Measurements from ENCODE around the gene TRPM1. TPM values are rescaled to one million over a fixed set of nuclear protein-coding genes. Genes with fewer than 3 reads are reported as not detected.

The TRPM1 gene
- total and polyA plus RNA-seq, 4 experiments from 2014 or later: not detected

GRCh38 chr15:31016446-31016915 lies 85.0 kb downstream of the TRPM1 start:
- peaks cover 12 to 13% of the 10 kb centered on the region in 2 donors for H3K27me3 Mint-ChIP-seq
- Histone ChIP-seq H3K4me1 (ENCODE audit: insufficient read depth, low read length) (no peaks in the 10 kb centered on the region), H3K27ac (ENCODE audit: low read depth, low read length) (no peak overlapping the region), H3K27me3 (ENCODE audit: insufficient read depth, low read length) (no peaks in the 10 kb centered on the region), H3K36me3 (ENCODE audit: insufficient read depth, low read length) (no peaks in the 10 kb centered on the region), H3K9me3 (ENCODE audit: control insufficient read depth in 1 of 2, low read length in 2 of 2) (no peaks in the 10 kb centered on the region), H3K4me3 (ENCODE audit: low read length in 2 of 2) (no peak overlapping the region)
- no peak overlapping the region for H3K27ac Mint-ChIP-seq
- ChIA-PET POLR2A (ENCODE audit: partially characterized antibody) (no interaction called here), CTCF (ENCODE audit: partially characterized antibody) (no interaction called here)
- peaks cover 2 to 23% (median 19%) of the 10 kb centered on the region in 8 donors for H3K9me3 Mint-ChIP-seq
- DNase-seq: no peak
- peaks cover 4 to 11% of the 10 kb centered on the region in 2 donors for H3K36me3 Mint-ChIP-seq
- intact Hi-C loops (cut with micrococcal nuclease): no loop called here
- H3K4me1 Mint-ChIP-seq: no peaks in the 10 kb centered on the region
- no peak overlapping the region for H3K4me3 Mint-ChIP-seq

DNA sequence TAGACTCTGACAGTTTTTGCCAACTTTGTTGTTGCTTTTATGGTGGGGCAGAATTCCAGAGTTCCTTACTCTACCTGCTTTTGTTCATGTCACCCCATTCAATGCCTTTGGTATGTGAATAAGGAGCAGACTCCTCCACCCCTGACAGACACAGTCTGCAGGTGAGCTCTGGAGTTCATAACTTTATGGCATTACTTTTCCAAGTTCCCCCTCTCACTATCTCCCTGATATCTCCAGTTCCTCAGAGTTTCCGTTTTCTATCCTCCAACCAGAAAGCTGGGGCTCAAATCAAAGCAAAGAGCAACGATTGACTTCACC lies 87.0 kb downstream of the TRPM1 start:
- H3K36me3 ChIP-seq (ENCODE audit: insufficient read depth, low read length): no peaks in the 10 kb centered on the region
- no peak for DNase-seq
- Mint-ChIP-seq H3K9me3 (peaks cover 2 to 23% (median 21%) of the 10 kb centered on the region in 8 donors), H3K36me3 (peaks cover 4 to 11% of the 10 kb centered on the region in 2 donors), H3K27me3 (peaks cover 9 to 12% of the 10 kb centered on the region in 2 donors), H3K4me1 (no peaks in the 10 kb centered on the region), H3K27ac (no peak overlapping the region), H3K4me3 (no peak overlapping the region)
- H3K4me1 ChIP-seq (ENCODE audit: insufficient read depth, low read length): no peaks in the 10 kb centered on the region
- H3K9me3 ChIP-seq (ENCODE audit: control insufficient read depth in 1 of 2, low read length in 2 of 2): no peaks in the 10 kb centered on the region
- ChIA-PET CTCF (ENCODE audit: partially characterized antibody) (interaction anchor here (1.3 to 1.6 kb wide), 2 partner anchors 9 to 114 kb away, joined by 3 to 4 read pairs; no protein-coding TSS in a partner anchor), POLR2A (ENCODE audit: partially characterized antibody) (interaction anchor here (1.2 kb wide), 1 partner anchor 23 kb away, joined by 3 read pairs; the partner anchor contains the start of gene MTMR10)
- intact Hi-C loops (cut with micrococcal nuclease): no loop called here
- no peak overlapping the region for H3K27ac ChIP-seq (ENCODE audit: low read depth, low read length)
- H3K27me3 ChIP-seq (ENCODE audit: insufficient read depth, low read length): no peaks in the 10 kb centered on the region
- H3K4me3 ChIP-seq (ENCODE audit: low read length in 2 of 2): no peak overlapping the region

GRCh38 chr15:31013863-31014607 lies 87.5 kb downstream of the TRPM1 start:
- Histone ChIP-seq H3K4me1 (ENCODE audit: insufficient read depth, low read length) (no peaks in the 10 kb centered on the region), H3K36me3 (ENCODE audit: insufficient read depth, low read length) (no peaks in the 10 kb centered on the region), H3K27me3 (ENCODE audit: insufficient read depth, low read length) (no peaks in the 10 kb centered on the region), H3K9me3 (ENCODE audit: control insufficient read depth in 1 of 2, low read length in 2 of 2) (no peaks in the 10 kb centered on the region), H3K4me3 (ENCODE audit: low read length in 2 of 2) (no peak overlapping the region), H3K27ac (ENCODE audit: low read depth, low read length) (no peak overlapping the region)
- H3K4me3 Mint-ChIP-seq: no peak overlapping the region
- H3K27me3 Mint-ChIP-seq: peaks cover 10 to 12% of the 10 kb centered on the region in 2 donors
- no peak for DNase-seq
- peaks cover 4 to 11% of the 10 kb centered on the region in 2 donors for H3K36me3 Mint-ChIP-seq
- peak overlapping the region in 1 of 7 donors; percentile 25 for H3K27ac Mint-ChIP-seq
- peaks cover 2 to 23% (median 21%) of the 10 kb centered on the region in 8 donors for H3K9me3 Mint-ChIP-seq
- POLR2A ChIA-PET (ENCODE audit: partially characterized antibody): interaction anchor here (1.2 kb wide), 1 partner anchor 23 kb away, joined by 3 read pairs; the partner anchor contains the start of gene MTMR10
- H3K4me1 Mint-ChIP-seq: peaks cover 0 to 2% (median 0%) of the 10 kb centered on the region in 4 donors
- CTCF ChIA-PET (ENCODE audit: partially characterized antibody): interaction anchor here (1.3 to 1.6 kb wide), 2 partner anchors 9 to 115 kb away, joined by 3 to 4 read pairs; no protein-coding TSS in a partner anchor
- intact Hi-C loops (cut with micrococcal nuclease): no loop called here

DNA sequence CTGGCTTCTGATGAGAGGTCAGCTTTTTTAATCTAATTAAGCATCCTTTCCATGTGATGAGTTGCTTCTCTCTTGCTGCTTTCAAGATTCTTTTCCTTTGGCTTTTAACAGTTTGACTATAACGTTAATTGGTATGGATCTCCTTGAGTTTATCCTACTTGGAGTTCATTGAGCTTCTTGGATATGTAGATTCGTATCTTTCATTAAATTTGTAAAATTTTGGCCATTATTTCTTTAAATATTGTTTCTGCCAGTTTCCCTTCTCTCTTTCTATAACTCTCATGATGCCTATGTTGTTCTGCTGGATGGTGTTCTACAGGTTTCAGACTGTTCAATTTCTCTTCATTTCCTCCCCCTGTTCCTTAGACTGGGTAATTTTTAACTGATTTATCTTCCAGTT lies 89.1 kb downstream of the TRPM1 start:
- H3K4me3 ChIP-seq (ENCODE audit: low read length in 2 of 2): no peak overlapping the region
- no peak for DNase-seq
- H3K4me1 Mint-ChIP-seq: peaks cover 0 to 2% (median 0%) of the 10 kb centered on the region in 4 donors
- ChIA-PET CTCF (ENCODE audit: partially characterized antibody) (no interaction called here), POLR2A (ENCODE audit: partially characterized antibody) (no interaction called here)
- H3K27ac ChIP-seq (ENCODE audit: low read depth, low read length): no peak overlapping the region
- intact Hi-C loops (cut with micrococcal nuclease): no loop called here
- H3K36me3 Mint-ChIP-seq: peaks cover 4 to 11% of the 10 kb centered on the region in 2 donors
- H3K27me3 ChIP-seq (ENCODE audit: insufficient read depth, low read length): no peaks in the 10 kb centered on the region
- peaks cover 2 to 23% (median 21%) of the 10 kb centered on the region in 8 donors for H3K9me3 Mint-ChIP-seq
- no peak overlapping the region for H3K4me3 Mint-ChIP-seq
- H3K27ac Mint-ChIP-seq: no peak overlapping the region
- peaks cover 11 to 14% of the 10 kb centered on the region in 2 donors for H3K27me3 Mint-ChIP-seq
- no peaks in the 10 kb centered on the region for H3K36me3 ChIP-seq (ENCODE audit: insufficient read depth, low read length)
- no peaks in the 10 kb centered on the region for H3K4me1 ChIP-seq (ENCODE audit: insufficient read depth, low read length)
- H3K9me3 ChIP-seq (ENCODE audit: control insufficient read depth in 1 of 2, low read length in 2 of 2): no peaks in the 10 kb centered on the region

GRCh38 chr15:31010036-31010435 lies 91.5 kb downstream of the TRPM1 start:
- H3K4me1 Mint-ChIP-seq: peaks cover 0 to 2% (median under 1%) of the 10 kb centered on the region in 4 donors
- H3K27me3 Mint-ChIP-seq: peaks cover 13 to 14% of the 10 kb centered on the region in 2 donors
- peaks cover 2 to 23% (median 21%) of the 10 kb centered on the region in 8 donors for H3K9me3 Mint-ChIP-seq
- no peak overlapping the region for H3K4me3 Mint-ChIP-seq
- Histone ChIP-seq H3K4me1 (ENCODE audit: insufficient read depth, low read length) (no peaks in the 10 kb centered on the region), H3K27ac (ENCODE audit: low read depth, low read length) (no peak overlapping the region), H3K4me3 (ENCODE audit: low read length in 2 of 2) (no peak overlapping the region), H3K27me3 (ENCODE audit: insufficient read depth, low read length) (no peaks in the 10 kb centered on the region), H3K9me3 (ENCODE audit: control insufficient read depth in 1 of 2, low read length in 2 of 2) (no peaks in the 10 kb centered on the region), H3K36me3 (ENCODE audit: insufficient read depth, low read length) (no peaks in the 10 kb centered on the region)
- ChIA-PET CTCF (ENCODE audit: partially characterized antibody) (no interaction called here), POLR2A (ENCODE audit: partially characterized antibody) (no interaction called here)
- H3K27ac Mint-ChIP-seq: no peak overlapping the region
- peaks cover 4 to 11% of the 10 kb centered on the region in 2 donors for H3K36me3 Mint-ChIP-seq
- intact Hi-C loops (cut with micrococcal nuclease): no loop called here
- no peak for DNase-seq

DNA sequence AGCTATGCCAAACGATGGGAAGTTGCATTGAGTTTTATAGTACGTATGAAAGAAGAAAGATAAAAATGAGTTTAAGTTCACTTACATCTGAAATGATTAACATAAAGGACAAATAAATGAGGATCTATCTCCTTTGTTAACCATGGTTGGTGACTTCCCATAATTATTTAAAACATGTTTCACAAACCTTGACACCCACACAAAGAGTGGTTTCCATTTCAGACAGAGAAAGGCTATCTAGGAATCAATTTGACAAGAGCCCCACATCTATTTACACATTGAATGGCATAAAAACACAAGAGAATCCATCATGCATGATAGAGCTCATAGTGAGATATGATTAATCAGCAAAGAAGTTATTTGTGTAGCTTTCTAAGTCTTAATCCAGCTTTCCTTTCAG lies 95.9 kb downstream of the TRPM1 start:
- Histone ChIP-seq H3K36me3 (ENCODE audit: insufficient read depth, low read length) (no peaks in the 10 kb centered on the region), H3K4me3 (ENCODE audit: low read length in 2 of 2) (no peak overlapping the region), H3K27me3 (ENCODE audit: insufficient read depth, low read length) (no peaks in the 10 kb centered on the region), H3K4me1 (ENCODE audit: insufficient read depth, low read length) (peaks cover 5% of the 10 kb centered on the region), H3K27ac (ENCODE audit: low read depth, low read length) (no peak overlapping the region), H3K9me3 (ENCODE audit: control insufficient read depth in 1 of 2, low read length in 2 of 2) (no peaks in the 10 kb centered on the region)
- no peak overlapping the region for H3K27ac Mint-ChIP-seq
- intact Hi-C loops (cut with micrococcal nuclease): no loop called here
- peaks cover 6 to 7% (median 6%) of the 10 kb centered on the region in 4 donors for H3K4me1 Mint-ChIP-seq
- ChIA-PET POLR2A (ENCODE audit: partially characterized antibody) (interaction anchor here (1.6 kb wide), 1 partner anchor 15 kb away, joined by 3 read pairs; no protein-coding TSS in a partner anchor), CTCF (ENCODE audit: partially characterized antibody) (interaction anchor here (0.8 kb wide), 1 partner anchor 9 kb away, joined by 3 read pairs; no protein-coding TSS in a partner anchor)
- DNase-seq: no peak
- no peak overlapping the region for H3K4me3 Mint-ChIP-seq
- peaks cover 14 to 23% of the 10 kb centered on the region in 2 donors for H3K27me3 Mint-ChIP-seq
- no peaks in the 10 kb centered on the region for H3K9me3 Mint-ChIP-seq
- no peaks in the 10 kb centered on the region for H3K36me3 Mint-ChIP-seq

GRCh38 chr15:31004220-31004733 lies 97.2 kb downstream of the TRPM1 start:
- H3K4me1 Mint-ChIP-seq: peaks cover 5 to 6% (median 6%) of the 10 kb centered on the region in 4 donors
- H3K27me3 ChIP-seq (ENCODE audit: insufficient read depth, low read length): no peaks in the 10 kb centered on the region
- H3K36me3 ChIP-seq (ENCODE audit: insufficient read depth, low read length): no peaks in the 10 kb centered on the region
- peaks cover 14 to 20% of the 10 kb centered on the region in 2 donors for H3K27me3 Mint-ChIP-seq
- peaks cover 5% of the 10 kb centered on the region for H3K4me1 ChIP-seq (ENCODE audit: insufficient read depth, low read length)
- H3K27ac ChIP-seq (ENCODE audit: low read depth, low read length): no peak overlapping the region
- CTCF ChIA-PET (ENCODE audit: partially characterized antibody): no interaction called here
- H3K4me3 ChIP-seq (ENCODE audit: low read length in 2 of 2): no peak overlapping the region
- H3K36me3 Mint-ChIP-seq: no peaks in the 10 kb centered on the region
- peak overlapping the region in 3 of 8 donors; percentile 0 to 18 (median 1) for H3K4me3 Mint-ChIP-seq
- intact Hi-C loops (cut with micrococcal nuclease): no loop called here
- no peaks in the 10 kb centered on the region for H3K9me3 Mint-ChIP-seq
- H3K9me3 ChIP-seq (ENCODE audit: control insufficient read depth in 1 of 2, low read length in 2 of 2): no peaks in the 10 kb centered on the region
- H3K27ac Mint-ChIP-seq: peak overlapping the region in 1 of 7 donors; percentile 36
- DNase-seq: no peak
- POLR2A ChIA-PET (ENCODE audit: partially characterized antibody): no interaction called here
